Peyer's patch (tissue), 4 donors: Measurements from ENCODE around the gene TMEM267.

ENCODE experiments used
- CTCF ChIP-seq, 6 experiments: fragments of 450-650 bp in 4 of 6; fragments of 200-600 bp in 2 of 6; sonication (generic) in 1 of 6; IDR thresholded peaks; one replicate each; pipeline ENCODE4 v1.5.1; 2017 to 2019; ENCODE audit warnings: antibody characterized with exemption in 6 of 6, mild to moderate bottlenecking in 3 of 6, moderate library complexity in 1 of 6
- POLR2A ChIP-seq, 2 donors: fragments of 450-650 bp; IDR thresholded peaks; one replicate each; pipeline ENCODE4 v1.5.1; 2017; ENCODE audit warnings: antibody characterized with exemption in 2 of 2, mild to moderate bottlenecking in 2 of 2, moderate library complexity in 2 of 2

GRCh38 chr5:43418561-43418960 lies 65.1 kb downstream of the TMEM267 start:
- TF ChIP-seq POLR2A (IDR thresholded peaks at IDR 0.05): no peak
- no peak for TF ChIP-seq CTCF (IDR thresholded peaks at IDR 0.05)
